ENCODE measurements around the gene PSMB5. TPM values are rescaled to one million over a fixed set of nuclear protein-coding genes. Genes with fewer than 3 reads are reported as not detected.

PSMB5 gene
- total and polyA plus RNA-seq, 2 of the 13 experiments (the other 11 are each of a cell fraction or from before 2014, with no cell fraction given) = 705 to 871 TPM

DNA sequence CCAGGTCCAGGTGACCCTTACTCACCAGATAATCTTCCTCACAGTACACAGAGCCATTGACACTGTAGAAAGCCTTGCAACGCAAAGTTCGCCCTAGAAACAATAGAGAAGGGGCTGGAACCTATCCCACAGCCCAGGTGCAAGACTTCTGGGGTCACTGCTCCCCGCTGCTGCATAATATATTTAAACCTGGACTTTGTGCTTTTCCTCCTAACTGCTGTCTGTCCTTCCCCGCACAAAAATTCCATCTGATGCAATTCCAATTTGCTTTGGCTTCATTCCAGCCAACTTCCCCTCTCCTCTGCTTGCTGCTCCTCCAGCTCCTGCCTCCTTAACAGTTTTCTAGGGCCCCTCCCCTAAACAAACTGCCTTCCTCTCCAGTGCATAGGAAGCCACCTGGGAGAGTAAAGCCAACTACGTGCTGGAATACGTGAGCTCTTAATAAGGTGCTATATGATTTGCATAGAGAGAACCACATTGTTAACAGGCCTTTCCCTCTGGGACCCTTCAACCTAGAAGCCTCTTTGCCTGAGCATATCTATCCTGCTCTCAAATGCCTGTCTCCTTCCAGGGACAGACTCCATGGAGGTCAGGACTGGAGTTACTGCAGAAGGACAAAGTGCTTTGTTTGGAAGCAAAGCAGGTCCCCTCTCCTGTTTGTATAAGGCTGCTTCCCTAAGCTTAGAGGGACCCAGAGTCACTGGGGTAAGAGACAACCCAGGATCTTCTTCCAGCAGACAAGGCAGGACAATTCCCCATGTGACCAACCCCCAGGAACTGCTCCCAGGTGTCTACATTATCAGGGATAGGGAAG, 57.9 kb downstream of the PSMB5 start (continued):
- TF ChIP-seq ZNF318 (CRISPR knock-in tag; IDR thresholded peaks at IDR 0.05) (peak; percentile 77; the same call in 1 of the 2 replicates), HOXA9 (CRISPR knock-in tag; IDR thresholded peaks at IDR 0.05; ENCODE audit: borderline replicate concordance) (no peak), WIZ (CRISPR knock-in tag; IDR thresholded peaks at IDR 0.05) (peak; percentile 88; the same call in 1 of the 2 replicates), TBP (CRISPR knock-in tag; IDR thresholded peaks at IDR 0.05) (no peak), NCOA2 (CRISPR knock-in tag; IDR thresholded peaks at IDR 0.05) (peak; percentile 97), ZBTB4 (CRISPR knock-in tag; IDR thresholded peaks at IDR 0.05; ENCODE audit: borderline replicate concordance) (no peak), ZNF766 (CRISPR knock-in tag; IDR thresholded peaks at IDR 0.05; ENCODE audit: borderline replicate concordance) (no peak), CBFB (CRISPR knock-in tag; IDR thresholded peaks at IDR 0.05) (peak; percentile 74), ATF1 (CRISPR knock-in tag; IDR thresholded peaks at IDR 0.05) (no peak), BRD4 (CRISPR knock-in tag; IDR thresholded peaks at IDR 0.05) (no peak), ZFP36 (IDR thresholded peaks at IDR 0.05; ENCODE audit: borderline replicate concordance, low read depth, low read length, partially characterized antibody) (no peak), ZNF879 (CRISPR knock-in tag; IDR thresholded peaks at IDR 0.05) (no peak), DDIT3 (CRISPR knock-in tag; IDR thresholded peaks at IDR 0.05) (no peak; the same call in 1 of the 2 replicates), MAFF (IDR thresholded peaks at IDR 0.05; ENCODE audit: low read depth, low read length) (peak; percentile 44; the same call in 1 of the 2 replicates)
- TF ChIP-seq, protein P1, sequence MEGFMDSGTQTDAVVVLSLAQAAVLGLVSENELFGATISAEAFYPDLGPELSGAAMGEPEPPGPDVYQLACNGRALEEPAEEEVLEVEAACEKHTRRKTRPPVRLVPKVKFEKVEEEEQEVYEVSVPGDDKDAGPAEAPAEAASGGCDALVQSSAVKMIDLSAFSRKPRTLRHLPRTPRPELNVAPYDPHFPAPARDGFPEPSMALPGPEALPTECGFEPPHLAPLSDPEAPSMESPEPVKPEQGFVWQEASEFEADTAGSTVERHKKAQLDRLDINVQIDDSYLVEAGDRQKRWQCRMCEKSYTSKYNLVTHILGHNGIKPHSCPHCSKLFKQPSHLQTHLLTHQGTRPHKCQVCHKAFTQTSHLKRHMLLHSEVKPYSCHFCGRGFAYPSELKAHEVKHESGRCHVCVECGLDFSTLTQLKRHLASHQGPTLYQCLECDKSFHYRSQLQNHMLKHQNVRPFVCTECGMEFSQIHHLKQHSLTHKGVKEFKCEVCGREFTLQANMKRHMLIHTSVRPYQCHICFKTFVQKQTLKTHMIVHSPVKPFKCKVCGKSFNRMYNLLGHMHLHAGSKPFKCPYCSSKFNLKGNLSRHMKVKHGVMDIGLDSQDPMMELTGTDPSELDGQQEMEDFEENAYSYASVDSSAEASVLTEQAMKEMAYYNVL (CRISPR knock-in tag; IDR thresholded peaks at IDR 0.05; ENCODE audit: borderline replicate concordance) = no peak
